ENCODE measurements around the gene CBX4.
"Not testable (repeated sequence)": the region's sequence is repeated elsewhere in the genome, so short reads cannot be mapped to it uniquely, and the experiment has no call there.

Gene CBX4

DNA sequence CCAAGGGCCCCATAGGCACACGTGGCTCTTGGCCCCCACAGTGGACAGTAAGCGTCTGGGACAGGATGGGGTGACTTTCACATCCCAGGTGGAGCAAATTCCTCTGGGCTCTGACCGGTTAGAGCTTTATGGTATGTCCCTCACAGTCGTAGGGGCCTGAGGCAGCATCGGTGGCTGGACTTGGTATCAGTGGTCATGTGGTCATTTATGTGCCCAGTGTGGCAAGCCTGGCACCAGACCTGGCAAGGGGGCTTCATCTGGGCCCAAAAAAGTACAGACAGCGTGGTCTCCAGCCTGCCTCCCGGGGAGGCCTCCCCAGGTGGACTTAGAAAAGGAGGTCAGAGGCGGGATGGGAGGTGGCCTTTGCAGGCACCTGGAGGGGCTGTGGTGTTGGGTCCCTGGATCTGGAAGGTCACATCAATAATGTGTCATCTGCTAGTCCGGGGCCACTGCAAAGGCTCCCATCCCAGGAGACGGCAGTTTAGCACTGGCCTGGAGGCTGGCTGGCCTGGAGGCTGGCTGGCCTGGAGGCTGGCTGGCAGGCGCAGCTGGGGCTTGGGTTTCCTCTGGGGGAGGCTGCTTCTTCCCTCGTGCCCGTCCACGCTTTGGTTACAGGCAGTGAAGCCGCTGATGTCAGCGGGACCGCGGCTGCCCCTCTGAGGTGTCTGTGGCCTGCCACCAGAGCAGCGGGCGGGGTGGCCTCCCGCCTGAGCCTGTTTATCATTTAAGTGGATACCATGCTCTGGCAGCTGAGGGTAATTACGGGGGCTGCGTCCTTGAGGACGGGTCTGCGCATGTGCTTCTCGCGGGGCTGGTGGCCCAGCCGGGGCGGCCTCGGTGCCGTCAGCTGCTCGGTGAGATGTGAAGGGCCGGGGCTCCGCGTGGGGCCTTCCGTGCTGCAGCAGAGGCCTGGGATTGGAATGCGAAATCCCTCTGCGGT, 20.7 kb upstream of the CBX4 start:
- DNase-seq: no peak

DNA sequence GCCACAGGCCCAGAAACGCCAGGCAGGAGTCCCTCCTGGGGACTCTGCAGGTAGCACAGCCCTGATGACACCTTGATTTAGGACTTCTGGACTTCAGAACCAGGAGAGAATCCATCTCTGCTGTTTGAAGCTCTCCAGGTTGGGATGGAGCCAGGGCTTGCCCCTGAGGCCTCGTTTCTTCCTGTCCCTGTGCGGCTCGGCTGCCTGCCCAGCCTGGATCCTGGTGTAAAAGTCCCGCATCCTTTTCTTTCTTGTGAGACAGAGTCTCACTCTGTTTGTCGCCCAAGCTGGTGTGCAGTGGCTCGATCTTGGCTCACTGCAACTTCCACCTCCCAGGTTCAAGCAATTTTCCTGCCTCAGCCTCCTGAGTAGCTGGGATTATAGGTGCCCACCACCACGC, 17.9 kb upstream of the CBX4 start:
- DNase-seq: no peak

DNA sequence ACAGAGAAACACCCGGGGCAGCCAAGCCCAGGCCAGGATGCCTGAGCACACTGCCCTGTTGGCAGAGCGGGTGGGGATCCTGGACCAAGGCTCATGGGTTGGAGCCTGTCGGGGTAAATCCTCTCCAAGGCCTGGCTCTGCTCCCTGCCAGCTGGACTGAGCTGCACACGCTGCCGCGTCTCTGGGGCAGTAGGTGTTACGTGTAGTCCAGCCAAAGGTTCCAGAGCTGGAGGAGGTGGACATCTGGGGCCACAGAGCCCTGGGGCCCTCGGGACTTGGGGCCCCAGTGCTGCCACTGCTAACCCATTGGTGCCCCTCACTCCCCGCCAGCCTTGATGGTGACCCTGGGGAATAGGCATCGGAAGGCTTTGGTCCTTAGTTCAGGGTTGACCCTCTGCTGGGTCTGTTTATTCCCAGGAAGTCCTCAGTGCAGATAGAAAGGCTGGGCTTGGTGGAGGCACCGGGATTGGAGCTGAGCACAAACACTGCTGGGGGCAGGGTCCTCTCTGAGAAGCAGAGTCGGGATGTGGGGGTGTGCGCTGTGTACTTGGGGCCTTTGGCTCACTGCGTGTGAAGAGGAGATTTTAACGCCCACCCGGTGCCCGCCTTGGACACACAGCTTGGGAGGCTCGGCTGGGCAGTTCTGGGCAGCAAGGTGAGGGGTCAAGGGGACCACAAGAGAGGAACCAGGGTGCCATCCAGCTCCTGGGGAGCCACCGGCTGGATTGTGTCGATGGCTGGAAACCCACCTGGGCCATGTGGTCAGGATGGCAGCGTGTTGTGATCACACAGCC, 16.3 kb upstream of the CBX4 start:
- DNase-seq: no peak

DNA sequence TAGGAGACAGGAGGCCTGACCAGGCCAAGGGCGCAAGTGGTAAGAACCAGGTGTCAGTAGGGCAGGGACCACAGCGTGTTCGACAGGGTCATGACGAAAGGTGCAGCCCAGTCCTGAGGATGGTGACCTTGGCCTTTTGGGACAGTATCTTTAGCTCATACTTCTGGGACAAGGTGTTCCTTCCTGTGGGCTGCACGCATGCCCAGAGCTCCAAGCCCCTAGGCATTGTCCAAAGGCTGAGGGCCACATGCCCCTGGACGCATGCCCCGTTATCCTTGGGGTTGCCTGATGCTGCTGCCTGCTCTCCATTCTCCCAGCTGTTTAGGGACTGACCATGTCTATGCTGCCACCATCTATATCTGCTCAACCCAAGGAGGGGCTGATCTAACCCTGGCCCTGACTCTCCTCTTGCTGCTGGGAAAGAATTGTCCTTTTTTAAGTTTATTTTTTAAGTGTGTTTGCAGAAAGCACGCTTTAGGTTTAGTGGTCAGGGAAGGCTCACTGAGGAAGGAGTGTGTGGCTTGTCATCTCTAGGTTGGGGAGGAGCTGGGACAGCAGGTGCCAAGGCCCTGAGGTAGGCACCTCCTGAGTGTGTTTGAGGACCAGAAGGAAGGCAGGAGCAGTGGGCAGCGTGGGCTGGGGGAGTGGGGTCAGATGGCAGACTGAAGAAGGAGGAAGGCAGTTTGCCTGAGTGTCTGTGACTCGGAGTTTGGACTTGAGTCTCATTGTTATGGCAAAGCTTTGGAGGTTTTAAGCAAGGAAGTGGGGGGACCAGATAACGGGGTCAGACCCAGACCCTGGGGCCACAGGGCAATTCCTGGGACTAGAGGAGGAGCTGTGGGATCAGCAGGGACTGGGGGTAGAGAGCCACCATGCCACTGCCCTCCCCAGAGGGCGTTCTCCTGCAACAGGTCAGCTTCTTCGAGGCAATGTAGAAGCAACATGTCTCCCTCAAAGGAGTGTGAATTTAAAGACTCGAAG, 15.1 kb upstream of the CBX4 start:
- DNase-seq: no peak

DNA sequence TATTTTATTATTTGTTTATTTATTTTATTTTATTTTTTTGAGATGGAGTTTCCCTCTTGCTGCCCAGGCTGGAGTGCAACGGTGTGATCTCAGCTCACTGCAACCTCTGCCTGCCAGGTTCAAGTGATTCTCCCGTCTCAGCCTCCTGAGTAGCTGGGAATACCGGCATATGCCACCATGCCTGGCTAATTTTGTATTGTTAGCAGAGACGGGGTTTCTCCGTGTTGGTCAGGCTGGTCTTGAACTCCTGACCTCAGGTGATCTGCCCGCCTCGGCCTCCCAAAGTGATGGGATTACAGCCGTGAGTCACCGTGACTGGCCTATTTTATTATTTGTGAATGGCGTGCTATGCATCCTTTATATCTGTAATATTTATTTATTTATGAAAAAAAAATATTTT, 13.9 kb upstream of the CBX4 start:
- not testable (repeated sequence) for DNase-seq

DNA sequence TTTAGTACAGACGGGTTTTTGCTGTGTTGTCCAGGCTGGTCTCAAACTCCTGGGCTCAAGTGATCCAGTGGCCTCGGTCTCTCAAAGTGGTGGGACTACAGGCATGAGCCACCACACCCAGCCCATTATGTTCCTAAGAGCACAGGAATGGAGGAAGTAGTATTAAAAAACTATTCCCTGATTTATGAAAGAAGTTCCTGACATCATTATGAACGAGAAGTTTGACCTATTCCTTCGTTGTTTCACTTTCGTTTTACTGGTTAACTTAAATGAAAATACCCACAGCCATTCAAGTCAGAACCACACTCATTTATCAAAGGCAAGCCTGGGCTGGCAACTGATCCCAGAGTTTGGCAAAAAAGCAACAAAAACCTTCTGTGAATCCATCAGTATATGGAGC, 13.5 kb upstream of the CBX4 start:
- no peak for DNase-seq

DNA sequence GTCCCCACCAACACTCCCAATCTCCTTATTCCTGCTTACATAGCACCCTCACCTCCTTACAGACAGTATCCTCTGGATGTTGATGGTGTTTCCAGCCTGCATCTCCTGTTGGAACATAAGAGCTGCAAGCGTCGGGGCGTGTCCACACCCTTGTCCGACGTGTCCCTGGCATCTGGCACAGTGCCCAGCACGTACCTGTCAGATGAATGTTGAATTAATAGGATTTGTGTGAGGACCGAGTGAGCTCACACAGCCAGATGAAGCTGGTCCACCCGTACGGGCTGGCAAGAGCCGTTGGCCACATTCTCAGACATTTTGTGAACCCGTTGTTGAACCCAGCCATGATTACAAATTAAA, 12.2 kb upstream of the CBX4 start:
- DNase-seq: no peak

DNA sequence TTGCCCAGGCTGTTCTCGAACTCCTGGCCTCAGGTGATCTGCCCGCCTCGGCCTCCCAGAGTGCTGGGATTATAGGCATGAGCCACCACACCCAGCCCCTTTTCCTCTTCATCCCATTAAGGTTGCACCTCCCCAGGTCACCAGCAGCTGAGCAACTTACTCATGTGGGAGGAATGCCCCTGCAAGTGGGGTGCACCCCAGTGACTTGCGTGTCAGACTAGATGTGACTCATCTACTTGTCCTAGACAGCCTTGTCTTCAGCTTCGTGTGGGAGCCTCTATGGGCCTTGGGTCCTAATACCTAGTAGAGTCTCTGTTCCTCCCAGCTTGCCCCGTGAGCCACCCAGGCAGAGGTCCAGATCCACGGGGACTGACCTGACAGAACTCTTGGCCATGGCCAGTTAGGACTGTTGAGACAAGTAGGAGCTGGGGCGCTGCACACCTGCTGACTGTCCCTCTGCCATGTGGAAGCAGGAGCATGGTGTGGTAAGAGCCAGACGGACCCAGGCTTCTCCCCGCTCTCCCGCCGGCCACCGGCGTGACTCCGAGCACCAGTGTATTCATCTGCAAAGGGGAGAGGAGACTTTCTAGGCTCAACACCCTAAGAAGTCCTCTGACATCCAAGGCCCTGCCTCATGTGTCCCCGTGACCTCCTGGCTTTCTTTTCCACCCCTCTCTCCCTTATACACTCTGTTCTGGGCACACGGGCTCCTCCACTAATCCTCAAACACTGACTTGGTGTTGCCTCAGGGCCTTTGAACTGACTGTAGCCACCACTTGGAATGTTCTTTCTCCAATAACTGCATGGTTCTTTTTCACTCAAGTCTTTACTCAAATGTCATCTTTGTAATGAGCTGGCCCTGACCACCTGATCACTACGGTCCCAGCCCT, 11.6 kb upstream of the CBX4 start:
- no peak for DNase-seq

DNA sequence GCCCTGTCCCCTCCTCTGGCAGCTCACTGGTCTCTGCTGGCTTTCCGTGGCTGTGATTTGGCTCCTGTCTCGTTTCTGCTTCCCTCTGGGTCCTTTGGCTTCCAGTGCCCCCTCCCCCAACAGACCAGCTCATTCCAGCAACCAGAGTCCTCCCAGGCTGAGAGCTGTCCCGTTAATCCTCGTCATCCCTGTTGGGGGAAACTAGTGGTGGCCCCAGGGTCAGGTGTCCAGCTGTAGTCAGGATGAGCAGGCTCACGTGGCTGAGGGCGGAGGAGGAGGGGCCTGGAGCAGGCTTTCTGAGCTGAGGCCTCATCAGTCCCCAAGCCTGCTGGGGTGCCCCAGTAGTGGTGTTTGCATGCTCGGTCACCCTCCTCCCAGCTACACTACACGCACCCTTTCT, 10.7 kb upstream of the CBX4 start:
- no peak for DNase-seq

DNA sequence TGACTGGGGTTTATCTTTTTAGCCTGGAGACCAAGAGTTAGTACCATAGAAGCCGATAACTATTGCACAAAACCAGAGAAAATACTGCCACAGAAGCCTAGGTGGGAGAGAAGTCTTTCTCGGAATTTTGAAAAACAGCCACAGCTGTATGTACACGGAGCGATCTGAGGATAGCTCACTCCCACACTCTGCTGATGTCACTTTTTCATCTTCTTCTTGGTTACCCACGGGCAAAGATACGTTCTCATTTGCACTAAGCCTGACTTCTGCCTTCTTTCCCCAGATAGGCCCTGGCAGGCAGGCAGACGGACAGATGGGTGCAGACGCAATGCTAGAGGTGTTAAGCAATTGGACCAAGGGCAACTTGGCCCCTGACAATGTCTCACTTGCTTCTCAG, 9.1 kb upstream of the CBX4 start:
- DNase-seq: no peak

DNA sequence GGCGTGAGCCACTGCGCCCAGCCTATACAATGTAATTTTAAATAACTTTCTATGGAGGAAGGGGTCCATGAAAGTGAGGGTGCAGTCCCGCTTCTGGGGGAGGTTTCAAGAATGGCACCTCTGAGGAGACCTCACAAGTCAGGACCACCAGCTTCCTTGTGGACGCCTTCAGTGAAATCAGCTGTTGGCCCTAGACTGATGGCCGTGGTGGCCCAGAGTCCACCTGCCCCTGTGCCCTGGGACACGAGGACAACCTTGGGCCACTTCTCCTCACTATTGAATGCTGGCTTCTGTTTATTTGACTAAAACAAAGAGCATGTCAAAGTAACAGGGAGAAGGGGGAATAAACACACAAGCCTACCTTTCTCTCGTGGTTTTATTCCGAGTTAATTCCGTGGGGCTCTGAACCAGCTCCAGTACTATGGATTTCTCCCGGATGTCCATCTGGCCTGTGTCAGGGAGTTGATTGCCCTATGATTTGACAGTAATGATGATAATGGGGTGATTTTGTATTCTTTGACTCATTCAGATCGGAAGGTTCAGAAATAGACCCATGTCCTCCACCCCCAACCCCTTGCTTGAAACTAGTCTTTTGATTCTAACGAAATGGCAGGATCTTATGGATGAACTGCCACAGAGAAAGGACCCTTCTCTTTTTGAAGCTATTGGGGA, 8.6 kb upstream of the CBX4 start:
- DNase-seq: no peak

DNA sequence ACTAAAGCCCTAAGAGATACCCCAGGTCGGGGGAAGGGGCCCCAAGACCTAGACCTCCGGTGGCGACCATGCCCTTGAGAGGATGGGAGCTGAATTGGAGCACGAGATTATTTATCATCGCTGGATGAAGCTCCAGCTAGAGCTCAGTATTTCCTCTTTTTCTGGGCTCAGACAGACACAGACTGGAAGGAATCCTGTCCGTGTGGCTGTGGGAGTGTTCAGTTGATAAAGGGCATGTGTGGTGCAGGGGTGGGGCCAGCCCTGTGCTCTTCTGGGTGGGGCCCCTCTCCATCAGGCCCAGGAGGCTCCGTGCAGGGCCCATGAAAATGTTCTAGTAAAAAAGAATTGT, 6.3 kb upstream of the CBX4 start:
- DNase-seq: no peak

DNA sequence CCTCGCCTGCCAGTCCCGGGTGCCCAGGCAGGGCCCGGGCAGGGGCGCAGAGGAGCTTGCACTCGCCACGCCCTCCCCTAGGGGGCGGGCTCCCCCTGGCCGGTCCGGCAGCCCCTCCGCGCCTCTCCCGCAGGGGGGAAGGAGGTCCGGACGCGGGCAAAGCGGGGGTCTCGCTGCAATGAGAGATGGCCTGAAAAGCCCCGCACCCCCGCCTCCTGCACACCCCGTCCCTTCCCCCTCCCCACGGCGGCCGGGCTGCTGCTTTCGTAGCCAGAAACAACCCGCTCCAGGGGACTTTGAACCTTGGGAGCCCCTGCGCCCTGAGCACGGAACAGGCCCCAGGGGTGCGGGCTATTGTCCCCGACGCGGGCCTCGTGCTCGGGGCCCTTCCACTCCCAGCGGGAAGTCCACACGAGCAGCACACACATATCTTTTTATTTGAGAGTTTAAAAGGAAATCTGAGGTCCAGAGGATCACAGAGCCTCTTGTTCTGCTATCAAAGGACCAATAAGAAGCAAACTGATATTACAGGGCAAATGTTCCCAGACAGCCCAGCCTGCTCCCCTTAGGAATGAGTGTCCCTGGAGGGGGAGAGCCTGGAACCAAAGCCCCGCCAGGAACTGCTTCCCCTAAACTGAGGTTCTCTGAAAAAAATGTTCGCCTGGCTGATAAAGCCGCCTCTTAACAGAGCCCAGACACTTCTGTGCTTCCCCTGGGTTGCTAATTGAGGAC, 5.8 kb upstream of the CBX4 start:
- peak; percentile 65 for DNase-seq

DNA sequence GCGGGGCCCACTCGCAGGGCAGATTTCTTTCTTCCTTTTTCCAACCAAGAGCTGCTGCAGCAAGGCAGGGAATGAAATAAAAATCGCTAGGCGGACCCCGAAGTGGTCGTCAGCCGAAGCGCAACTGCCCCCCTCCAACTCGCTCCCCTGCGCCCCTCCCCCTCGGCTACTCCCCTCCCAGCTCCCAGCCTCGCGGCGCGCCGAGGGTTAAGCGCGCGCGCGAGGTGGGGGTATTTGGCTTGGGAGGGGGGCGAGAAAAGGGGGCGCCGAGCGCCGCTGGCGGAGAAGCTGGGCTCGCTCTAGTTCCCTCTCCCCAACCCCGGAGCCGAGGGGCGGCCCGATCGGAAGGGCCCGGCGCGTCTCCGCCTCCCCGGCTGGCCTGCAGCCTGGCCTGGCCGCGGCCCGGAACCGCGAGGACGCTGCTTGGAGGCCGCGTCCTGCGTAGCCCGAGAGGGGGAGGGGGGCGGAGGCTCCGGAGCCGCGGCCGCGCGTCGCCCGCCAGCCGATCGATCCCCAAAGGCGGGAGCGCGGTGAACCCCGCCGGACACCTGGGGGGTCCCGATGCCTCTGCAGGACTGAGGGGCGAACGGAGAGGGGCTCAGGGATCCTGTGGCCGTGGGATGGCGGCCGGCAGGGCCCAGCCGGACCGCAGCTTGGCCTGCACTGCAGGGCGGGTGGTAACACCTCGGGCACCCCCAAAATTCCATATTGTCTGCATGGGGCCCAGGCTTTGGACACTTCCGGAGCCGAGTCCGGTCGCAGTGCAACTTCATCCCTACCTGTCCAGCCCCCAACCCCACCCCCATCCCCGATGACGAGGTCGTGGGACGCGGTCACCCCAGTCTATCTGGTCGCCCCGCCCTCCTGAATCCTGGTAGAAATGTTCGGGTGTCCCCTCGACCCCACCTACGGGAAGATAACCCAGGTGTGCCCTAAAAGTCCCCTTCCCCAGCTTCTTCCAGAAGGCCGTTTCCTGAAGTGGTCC, 4.9 kb upstream of the CBX4 start:
- DNase-seq: no peak

DNA sequence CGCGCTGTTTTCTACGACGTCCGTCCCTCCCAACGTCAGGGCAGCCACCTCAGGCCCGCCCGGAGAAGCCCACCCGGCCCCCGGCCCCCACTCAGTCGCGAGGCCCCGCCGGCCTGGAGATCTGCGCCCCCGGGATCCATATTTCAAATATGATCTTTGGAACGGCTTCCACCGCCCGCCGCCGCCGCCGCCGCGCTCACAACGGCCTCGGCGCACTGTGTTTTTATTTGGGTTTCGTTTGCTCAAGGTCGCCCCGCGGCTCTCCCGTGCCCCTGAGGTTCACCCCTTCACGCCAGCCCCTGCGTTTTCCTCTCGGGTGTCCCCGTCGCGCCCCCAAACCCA, 4.2 kb upstream of the CBX4 start:
- DNase-seq: no peak

DNA sequence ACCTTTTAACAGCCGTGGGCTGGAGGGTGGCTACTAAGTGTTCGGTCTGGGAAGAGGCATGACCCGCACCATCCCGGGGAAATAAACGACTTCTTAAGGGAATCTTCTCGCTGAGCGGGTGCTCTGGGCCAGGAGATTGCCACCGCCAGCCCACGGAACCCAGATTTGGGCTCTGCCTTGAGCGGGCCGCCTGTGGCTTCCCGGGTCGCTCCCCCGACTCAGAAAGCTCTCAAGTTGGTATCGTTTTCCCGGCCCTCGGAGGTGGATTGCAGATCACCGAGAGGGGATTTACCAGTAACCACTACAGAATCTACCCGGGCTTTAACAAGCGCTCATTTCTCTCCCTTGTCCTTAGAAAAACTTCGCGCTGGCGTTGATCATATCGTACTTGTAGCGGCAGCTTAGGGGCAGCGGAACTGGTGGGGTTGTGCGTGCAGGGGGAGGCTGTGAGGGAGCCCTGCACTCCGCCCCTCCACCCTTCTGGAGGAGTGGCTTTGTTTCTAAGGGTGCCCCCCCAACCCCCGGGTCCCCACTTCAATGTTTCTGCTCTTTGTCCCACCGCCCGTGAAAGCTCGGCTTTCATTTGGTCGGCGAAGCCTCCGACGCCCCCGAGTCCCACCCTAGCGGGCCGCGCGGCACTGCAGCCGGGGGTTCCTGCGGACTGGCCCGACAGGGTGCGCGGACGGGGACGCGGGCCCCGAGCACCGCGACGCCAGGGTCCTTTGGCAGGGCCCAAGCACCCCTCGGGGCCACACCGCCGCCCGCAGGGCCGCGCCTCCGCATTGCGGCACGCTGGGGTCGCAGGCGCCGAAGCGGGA, 3.6 kb upstream of the CBX4 start:
- DNase-seq: no peak

DNA sequence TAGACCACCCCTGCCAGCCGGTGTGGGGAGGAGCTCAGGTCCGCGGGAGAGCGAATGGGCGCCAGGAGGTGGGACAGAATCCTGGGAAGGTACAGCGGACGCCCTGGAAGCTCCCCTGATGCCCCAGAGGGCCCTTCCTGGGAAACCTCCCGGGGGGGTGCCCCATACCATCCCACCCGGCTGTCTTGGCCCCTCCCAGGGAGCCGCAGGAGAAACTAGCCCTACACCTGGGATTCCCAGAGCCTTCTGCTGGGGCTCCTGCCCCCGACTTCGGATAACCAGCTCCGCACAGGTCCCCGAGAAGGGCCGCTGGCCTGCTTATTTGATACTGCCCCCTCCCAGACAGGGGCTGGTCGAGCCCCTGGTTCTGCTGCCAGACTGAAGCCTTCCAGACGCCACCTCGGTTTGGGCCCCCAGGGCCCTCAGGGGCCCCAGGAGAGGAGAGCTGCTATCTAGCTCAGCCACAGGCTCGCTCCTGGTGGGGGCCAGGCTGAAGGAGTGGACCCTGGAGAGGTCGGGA, 3.0 kb upstream of the CBX4 start:
- DNase-seq: no peak

DNA sequence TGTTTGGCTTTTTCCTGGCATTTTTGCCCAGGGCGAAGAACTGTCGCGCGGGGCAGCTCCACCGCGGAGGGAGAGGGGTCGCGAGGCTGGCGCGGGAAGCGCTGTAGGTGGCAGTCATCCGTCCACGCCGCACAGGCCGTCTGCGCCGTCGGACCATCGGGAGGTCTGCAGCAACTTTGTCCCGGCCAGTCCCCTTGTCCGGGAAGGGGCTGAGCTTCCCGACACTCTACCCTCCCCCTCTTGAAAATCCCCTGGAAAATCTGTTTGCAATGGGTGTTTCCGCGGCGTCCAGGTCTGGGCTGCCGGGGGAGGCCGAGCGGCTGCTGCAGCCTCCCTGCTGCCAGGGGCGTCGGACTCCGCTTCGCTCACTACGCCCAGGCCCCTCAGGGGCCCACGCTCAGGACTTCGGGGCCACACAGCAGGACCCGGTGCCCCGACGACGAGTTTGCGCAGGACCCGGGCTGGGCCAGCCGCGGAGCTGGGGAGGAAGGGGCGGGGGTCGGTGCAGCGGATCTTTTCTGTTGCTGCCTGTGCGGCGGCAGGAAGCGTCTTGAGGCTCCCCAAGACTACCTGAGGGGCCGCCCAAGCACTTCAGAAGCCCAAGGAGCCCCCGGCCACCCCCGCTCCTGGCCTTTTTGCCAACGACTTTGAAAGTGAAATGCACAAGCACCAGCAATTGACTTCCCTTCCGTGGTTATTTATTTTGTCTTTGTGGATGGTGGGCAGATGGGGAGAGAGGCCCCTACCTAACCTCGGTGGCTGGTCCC, 2.3 kb upstream of the CBX4 start:
- DNase-seq: peak; percentile 40

Measured in activated CD4-positive, CD25-positive, alpha-beta regulatory T cell treated with anti-CD3 and anti-CD28 coated beads, Interleukin-2, amount 50 U/mL, for 72 hours (primary cell).